VCaP (cell line): ENCODE measurements around the gene CTPS2.
"Not testable (repeated sequence)": the region's sequence is repeated elsewhere in the genome, so short reads cannot be mapped to it uniquely, and the experiment has no call there.

Source experiments
- H3K27ac ChIP-seq: fragments of 450-650 bp; 2 replicates; pipeline ENCODE4 v1.5.1; 2017
- TF ChIP-seq, protein P1 (sequence below): fragments of 450-650 bp; conservative IDR thresholded peaks from 2 replicates; pipeline ENCODE4 v1.5.1; 2017; ENCODE audit warnings: mild to moderate bottlenecking, moderate library complexity

Gene CTPS2

DNA sequence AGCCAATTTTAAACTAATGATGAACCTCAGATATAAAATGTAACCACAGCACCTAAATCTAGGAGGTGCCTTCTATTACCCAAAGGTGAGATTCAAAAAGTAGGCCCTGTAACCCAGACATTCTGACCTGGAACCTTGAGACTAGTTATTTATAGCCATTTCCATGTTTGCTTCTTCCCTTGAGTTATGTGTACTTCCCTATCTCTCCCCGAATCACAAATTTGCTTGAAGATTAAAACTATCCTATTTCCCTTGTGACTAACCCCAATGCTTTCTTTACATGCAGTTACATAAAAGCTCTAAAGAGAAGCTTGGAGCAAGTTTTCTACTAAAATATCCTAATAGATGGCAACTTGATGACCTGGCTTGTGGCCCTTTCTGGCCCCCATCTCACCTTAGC is 95.1 kb downstream of the CTPS2 start:
- TF ChIP-seq, protein P1, sequence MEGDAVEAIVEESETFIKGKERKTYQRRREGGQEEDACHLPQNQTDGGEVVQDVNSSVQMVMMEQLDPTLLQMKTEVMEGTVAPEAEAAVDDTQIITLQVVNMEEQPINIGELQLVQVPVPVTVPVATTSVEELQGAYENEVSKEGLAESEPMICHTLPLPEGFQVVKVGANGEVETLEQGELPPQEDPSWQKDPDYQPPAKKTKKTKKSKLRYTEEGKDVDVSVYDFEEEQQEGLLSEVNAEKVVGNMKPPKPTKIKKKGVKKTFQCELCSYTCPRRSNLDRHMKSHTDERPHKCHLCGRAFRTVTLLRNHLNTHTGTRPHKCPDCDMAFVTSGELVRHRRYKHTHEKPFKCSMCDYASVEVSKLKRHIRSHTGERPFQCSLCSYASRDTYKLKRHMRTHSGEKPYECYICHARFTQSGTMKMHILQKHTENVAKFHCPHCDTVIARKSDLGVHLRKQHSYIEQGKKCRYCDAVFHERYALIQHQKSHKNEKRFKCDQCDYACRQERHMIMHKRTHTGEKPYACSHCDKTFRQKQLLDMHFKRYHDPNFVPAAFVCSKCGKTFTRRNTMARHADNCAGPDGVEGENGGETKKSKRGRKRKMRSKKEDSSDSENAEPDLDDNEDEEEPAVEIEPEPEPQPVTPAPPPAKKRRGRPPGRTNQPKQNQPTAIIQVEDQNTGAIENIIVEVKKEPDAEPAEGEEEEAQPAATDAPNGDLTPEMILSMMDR, result no peak
- H3K27ac ChIP-seq, result no peak overlapping the region

DNA sequence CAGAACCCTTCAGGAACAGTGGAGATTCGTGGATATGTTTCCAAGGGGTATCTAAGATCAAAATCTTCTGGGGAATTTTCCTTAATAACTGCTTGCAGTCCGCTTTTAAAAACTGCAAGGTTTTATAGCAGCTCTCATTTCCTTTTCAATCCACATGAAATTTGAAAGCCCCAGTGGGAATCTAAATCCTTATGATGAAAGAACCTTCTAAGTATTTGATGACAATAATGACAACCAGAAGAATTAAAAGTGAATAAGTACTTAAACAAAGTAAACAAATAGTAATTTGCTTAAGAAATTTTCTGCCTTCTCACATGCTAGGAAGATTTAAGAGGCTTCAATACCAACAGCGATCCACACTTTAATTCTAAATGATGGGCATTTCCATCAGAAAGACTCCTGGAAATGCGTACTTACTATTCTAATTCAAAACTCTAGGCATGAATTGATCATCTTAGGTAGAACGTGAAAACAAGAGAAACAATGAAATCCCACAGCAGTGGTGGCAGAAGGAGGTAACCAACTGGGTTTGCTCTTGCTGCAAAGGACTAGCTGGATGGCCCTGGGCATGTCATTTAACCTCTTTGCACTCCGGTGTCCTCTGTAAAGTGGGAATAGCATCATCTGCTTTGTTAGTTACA is 100.1 kb downstream of the CTPS2 start:
- TF ChIP-seq, protein P1, result no peak
- no peak overlapping the region for H3K27ac ChIP-seq

DNA sequence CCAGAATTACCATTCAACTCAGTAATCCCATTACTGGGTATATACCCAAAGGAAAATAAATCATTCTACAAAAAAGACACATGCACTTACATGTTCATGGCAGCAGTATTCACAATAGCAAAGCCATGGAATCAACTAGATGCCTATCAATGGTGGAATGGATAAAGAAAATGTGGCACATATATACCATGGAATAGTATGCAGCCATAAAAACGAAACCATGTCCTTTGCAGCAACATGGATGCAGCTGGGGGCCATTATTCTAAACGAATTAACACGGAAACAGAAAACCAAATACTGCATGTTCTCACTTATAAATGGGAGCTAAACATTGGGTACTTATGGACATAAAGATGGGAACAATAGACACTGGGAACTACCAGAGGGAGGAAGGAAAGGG is 101.8 kb downstream of the CTPS2 start:
- not testable (repeated sequence) for H3K27ac ChIP-seq

DNA sequence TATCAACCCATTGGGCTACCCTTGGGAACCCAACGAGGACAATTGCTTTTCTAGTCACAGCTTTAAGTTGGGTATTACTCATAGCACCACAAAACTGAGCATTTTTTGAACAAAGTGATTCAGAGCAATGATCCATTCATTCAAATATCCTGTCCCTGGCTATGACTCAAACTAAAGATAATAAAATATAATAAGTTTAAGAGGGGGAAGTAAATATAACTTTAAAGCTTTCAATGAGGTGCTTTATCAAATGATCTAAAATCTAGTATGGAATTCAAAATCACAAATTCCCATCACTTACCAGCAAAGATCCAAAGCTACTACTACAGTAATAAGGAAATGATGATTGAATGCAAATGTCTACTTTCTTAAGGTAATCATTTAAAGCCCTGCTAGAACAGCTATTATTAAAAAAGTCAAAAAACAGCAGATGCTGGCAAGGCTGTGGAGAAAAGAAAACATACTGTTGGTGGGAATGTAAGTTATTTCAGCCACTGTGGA is 102.3 kb downstream of the CTPS2 start:
- H3K27ac ChIP-seq, result no peak overlapping the region
- TF ChIP-seq, protein P1, result no peak

DNA sequence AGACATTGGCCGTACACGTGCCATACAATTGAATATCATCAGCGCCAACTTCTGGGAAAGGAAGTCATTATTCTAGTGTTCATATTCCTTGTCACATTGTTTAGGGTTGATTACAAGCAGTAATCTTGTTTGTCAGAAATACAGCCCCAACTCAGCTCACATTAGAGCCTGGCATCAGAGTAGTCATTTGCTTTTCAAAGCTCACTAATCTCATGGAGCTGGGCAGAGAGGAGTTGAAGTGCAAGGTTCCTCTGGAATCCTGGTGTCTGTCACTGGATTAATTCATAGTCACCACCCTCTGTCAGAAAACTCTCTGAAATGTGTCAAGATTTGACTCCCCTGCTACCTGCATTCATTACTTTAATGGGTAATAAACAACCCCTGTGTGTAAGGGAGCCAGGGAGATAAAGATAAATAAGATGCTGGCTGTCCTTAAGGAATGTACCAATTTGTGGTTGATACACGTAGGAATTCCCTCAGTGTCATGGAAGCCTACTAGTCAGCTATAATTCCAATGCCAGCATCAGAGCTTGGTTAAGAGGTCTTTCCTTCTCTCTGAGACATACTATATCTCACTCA is 106.2 kb downstream of the CTPS2 start:
- no peak overlapping the region for H3K27ac ChIP-seq
- TF ChIP-seq, protein P1, result no peak

DNA sequence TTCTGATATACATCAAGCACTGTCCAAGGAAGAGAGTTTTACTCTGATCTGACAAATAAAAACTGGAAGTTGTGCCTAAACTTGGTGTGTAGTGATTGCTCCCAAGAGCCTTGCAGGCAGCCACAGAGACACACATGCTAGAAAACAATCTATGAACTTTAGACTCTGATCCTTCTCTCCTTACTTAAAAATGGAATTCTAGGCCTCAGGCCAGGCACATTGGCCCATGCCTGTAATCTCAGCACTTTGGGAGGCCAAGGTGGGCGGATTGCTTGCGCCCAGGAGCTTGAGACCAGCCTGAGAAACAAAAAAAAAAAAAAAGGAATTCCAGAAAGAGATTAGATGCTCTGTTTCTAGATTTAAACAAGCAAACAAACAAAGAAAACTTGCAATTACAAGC is 108.1 kb downstream of the CTPS2 start:
- H3K27ac ChIP-seq, result no peak overlapping the region
- TF ChIP-seq, protein P1, result no peak

DNA sequence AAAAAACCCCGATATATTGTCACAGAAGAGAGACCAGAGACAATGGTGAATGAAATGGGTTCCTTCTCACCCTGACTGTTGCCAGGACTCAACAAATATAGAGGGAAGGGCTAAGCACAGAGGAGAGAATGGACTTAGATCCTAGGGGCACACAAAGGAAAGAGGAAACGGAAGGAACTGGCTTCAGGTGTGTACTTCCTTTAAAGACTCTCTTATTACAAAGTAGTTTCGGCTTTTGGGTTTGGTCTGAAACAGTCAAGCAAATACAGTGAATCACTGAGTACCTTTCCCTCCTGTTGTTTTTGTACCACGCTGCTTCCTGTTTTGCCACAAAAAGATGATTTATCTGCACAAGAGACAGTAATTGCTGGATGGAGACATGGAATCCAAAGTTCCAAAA is 108.6 kb downstream of the CTPS2 start:
- TF ChIP-seq, protein P1, result no peak
- H3K27ac ChIP-seq, result no peak overlapping the region

DNA sequence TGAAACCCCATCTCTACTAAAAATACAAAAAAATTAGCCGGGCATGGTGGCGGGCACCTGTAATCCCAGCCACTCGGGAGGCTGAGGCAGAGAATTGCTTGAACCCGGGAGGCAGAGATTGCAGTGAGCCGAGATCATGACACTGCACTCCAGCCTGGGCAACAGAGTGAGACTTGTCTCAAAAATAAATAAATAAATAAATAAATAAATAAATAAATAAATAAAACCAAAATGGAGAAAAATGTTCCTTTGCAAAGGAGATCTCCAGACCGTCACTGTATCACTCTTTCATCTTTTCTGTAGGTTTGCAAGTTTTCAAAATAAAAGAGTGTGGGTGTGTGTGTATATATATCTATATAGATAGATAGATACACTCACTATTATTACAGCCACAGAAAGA is 109.2 kb downstream of the CTPS2 start:
- not testable (repeated sequence) for H3K27ac ChIP-seq
